T follicular helper cell (primary cell): ENCODE measurements around the gene PSIP1.
A peak's percentile ranks its signal among the peaks of the same experiment; 100 is the strongest.
"Not testable (repeated sequence)": the region's sequence is repeated elsewhere in the genome, so short reads cannot be mapped to it uniquely, and the experiment has no call there.

Source experiments
- DNase-seq: peaks from one replicate; pipeline ENCODE4 v3.0.0-alpha.2; 2020; ENCODE audit warnings: low read depth
- total RNA-seq, 2 experiments: gene quantifications; one replicate each; lab custom pipeline; 2026; lab: John Stamatoyannopoulos, UW

PSIP1 gene
- 113 to 236 reads per million in 2 experiments for total RNA-seq

DNA sequence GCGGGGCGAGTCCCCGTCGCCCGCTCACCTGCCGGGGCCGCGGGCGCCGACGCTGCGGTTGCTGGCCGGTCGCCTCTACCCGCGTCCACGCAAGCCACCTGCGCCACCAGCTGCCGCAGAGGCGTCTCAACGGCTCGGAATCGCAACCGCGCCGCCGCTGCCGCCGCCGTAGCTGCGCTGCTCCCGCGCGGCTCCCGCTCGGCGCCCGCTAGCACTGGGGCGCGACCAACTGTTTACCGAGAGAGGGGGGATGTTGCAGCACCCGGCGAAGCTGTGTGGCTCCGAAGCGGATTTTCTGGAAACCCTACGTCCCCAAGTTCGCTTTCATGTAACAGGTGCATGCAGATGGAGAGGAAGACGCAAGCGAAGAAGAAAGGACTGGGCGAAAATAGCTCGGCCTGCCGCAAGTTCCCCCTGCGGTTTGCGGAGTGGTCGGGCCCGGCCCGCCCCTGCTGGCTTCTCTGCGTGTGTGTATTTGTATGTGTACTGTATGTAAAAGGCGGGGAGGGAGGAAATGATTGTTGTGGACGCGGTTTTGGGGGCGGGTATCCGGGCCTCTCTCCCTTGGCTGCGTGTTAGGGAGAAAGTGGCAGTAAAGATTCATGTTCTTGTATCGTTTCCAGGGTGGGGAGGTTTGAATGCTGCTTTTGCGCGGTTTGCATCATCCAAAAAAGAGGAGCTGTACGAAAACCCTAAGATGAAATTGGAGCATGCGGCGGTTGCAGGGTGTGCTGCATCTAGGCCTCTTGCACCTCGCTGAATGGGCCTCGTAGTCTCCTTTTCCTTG, at the start of gene PSIP1:
TSS of gene PSIP1 (minus strand) at position 182 of the 787 bp plus-strand sequence. CDS start 782 bp downstream, outside the sequence.
- DNase-seq, result peak; percentile 83

- no peak for DNase-seq
Measured at GRCh38 chr9:15553528-15553898, 42.7 kb upstream of the PSIP1 start.

GRCh38 chr9:15552636-15553527, 42.1 kb upstream of the PSIP1 start, which contains the start of gene CCDC171:
CCDC171 (plus strand) TSS chr9:15553043; CDS start chr9:15564089, 11,046 bp downstream.
- DNase-seq, result peak; percentile 76

GRCh38 chr9:15549611-15550010, 38.8 kb upstream of the PSIP1 start:
- DNase-seq, result no peak

DNA sequence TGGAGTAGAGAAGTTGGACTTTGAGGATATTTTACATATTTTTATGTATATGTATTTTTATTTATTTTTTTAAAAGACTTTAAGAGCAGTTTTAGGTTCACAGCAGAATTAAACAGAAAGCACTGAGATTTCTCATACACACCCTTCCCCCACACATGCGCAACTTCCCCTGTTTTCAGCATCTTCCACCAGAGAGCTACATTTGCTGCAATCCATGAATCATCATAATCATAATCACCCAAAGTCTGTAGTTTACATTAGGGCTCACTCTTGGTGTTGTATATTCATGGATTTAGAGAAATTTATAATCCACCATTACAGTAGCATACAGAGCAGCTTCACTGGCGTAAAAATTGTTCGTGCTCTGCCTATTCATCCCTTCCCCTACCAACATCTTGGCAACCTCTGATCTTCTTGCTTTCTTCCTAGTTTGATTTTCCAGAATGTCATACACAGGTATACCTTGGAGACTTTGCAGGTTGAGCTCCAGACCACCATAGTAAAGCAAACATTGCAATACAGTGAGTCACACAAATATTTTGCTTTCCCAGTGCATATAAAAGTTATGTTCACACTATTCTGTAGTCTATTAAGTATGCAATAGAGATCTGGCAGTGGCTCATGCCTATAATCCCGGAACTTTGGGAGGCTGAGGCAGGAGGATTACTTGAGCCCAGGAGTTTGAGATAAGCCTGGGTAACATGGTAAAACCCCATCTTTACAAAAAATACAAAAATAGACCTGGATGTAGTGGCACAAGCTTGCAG, 32.5 kb upstream of the PSIP1 start:
- DNase-seq, result no peak

GRCh38 chr9:15542624-15543023, 31.9 kb upstream of the PSIP1 start:
- no peak for DNase-seq

DNA sequence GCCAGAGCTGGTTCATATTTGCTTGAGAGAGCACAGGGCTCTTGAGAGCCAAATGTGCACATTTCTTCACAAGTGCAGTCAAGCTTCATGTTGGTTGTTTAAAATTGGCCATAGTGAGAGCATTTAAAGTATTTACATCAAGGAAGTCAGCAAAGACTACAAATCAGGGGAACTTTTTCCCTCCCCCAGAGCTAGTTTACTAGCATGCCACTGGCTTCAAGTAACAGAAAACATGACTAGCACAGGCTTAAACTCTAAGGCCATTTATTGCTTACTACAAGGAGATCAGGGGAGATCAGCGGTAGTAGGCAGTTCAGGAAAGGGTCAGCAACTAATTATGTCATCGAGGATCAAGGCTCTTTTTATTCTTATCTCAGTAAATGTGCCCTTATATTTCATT, 31.1 kb upstream of the PSIP1 start:
- no peak for DNase-seq

GRCh38 chr9:15531380-15531779, 20.6 kb upstream of the PSIP1 start:
- DNase-seq, result no peak

GRCh38 chr9:15529566-15530324, 19.0 kb upstream of the PSIP1 start:
- DNase-seq, result no peak

- DNase-seq, result not testable (repeated sequence)
Measured at GRCh38 chr9:15527035-15527434, 16.3 kb upstream of the PSIP1 start.

- no peak for DNase-seq
Measured at GRCh38 chr9:15525958-15526357, 15.2 kb upstream of the PSIP1 start.

GRCh38 chr9:15524845-15525455, 14.2 kb upstream of the PSIP1 start:
- DNase-seq, result no peak

DNA sequence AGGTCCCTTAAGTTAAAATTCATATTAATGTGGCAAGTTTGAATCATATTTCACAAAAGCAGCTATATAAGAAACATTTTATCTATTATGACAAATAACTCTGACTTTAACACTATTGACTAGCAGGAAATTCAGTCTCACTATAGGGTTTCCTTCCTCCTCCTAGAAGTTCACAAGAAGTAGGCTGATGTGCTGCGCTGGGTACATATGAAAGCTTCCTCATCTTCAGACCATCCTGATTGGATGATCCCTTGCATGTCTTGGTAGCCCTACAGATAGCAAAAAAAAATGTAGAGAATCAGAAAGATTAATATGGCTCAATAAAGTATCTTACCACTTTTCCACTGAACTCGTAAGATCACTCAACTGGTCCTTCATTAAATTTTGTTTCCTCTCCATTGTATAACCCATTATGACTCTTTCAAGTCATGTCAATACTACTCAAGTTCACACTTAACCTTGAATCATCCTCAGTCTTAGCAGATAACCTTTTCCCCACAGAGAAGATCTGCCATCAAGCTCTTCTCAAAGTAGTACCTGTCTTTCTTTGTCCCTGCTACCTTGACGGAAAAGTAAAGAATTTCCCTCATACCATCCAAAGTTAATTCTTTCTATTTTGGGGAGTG, 11.5 kb upstream of the PSIP1 start:
- no peak for DNase-seq

GRCh38 chr9:15521254-15521653, 10.5 kb upstream of the PSIP1 start:
- DNase-seq, result no peak

- no peak for DNase-seq
Measured at GRCh38 chr9:15519831-15520230, 9.1 kb upstream of the PSIP1 start.

GRCh38 chr9:15513335-15513734, 2.6 kb upstream of the PSIP1 start:
- no peak for DNase-seq

GRCh38 chr9:15512889-15513288, 2.1 kb upstream of the PSIP1 start:
- no peak for DNase-seq

GRCh38 chr9:15512204-15512603, 1.4 kb upstream of the PSIP1 start:
- no peak for DNase-seq

GRCh38 chr9:15509931-15510788, 610 bp downstream of the PSIP1 start:
- DNase-seq, result peak; percentile 50
